ENCODE results near the gene HRC.
A peak's percentile ranks its signal among the peaks of the same experiment; 100 is the strongest.
"Not testable (repeated sequence)": the region's sequence is repeated elsewhere in the genome, so short reads cannot be mapped to it uniquely, and the experiment has no call there.

HRC gene

DNA sequence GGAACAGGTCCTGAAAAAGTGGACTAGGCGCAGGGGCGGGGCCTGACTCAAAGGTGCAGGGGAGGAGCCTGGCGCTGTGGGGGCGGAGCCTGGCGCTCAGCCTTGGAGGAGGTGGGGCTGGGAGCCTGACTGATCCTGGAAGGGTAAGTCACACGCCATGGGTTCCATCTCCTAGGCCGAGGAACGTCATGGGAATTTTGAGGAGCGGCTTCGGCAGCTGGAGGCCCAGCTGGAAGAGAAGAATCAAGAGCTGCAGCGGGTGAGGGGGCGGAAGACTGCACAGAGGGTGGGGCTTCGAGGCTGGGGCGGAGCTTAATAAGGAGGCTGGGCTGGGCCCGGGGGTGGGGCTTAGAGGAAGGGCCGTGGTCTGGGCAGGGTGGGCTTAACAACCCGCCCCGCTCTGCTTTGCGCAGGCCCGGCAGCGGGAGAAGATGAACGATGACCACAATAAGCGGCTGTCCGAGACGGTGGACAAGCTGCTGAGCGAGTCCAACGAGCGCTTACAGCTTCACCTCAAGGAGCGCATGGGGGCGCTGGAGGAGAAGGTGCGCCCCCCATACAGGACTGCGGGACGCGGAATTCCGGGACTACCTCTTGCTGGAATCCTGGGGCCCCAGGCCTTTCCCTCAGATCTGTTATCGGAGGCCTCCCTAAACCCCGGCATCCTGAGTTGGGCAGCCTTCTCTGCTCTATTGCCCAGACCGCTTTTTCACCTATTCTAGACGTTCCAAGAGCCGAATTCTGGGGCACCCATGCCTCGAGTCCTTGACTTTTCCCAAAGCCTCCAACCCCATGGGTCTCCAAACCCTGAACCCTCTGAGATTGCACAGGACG lies 21.4 kb downstream of the HRC start:
- DNase-seq (ENCODE audit: low read depth), result no peak

DNA sequence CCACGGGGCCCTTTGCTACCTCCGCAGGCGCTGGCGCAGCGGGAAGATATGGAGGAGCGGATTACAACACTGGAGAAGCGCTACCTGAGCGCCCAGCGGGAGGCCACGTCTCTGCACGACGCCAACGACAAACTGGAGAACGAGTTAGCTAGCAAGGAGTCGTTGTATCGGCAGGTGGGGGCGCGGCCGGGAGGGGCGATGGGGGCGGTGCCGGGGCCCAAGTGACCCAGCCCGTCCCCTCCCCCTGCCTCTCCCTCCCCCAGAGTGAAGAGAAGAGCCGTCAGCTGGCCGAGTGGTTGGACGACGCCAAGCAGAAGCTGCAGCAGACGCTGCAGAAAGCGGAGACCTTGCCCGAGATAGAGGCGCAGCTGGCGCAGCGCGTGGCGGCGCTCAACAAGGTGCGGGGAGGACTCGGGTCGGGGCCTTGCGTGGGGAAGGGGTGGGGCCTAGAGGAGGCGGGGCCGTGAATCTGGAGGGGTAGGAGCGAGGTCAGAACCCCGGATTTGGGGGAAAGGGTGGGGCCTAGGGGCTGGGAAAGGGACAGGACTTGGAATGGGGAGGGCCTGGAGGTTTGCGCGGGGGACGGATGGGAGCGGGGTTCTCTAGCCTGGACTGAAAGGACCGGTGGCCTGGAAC lies 22.1 kb downstream of the HRC start:
- no peak for DNase-seq (ENCODE audit: low read depth)

- no peak for DNase-seq (ENCODE audit: low read depth)
These were observed 24.9 kb downstream of the HRC start for GRCh38 chr19:49130325-49130724.

DNA sequence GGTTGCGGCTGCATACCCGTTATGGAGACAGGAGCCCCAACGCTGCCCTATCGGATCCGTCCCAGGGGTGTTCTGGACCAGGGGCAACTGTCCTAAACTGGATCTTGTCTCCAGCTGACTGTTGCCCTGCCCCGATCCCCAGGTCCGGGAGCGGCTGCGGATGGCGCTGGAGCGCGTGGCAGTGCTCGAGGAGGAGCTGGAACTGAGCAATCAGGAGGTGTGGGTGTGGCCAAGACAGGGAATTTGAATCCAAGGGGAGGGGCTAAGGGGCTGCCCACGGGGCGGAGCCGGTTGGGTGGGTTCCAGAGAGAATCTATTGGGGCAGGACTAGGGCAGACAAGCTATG lies 26.0 kb downstream of the HRC start:
- no peak for DNase-seq (ENCODE audit: low read depth)

GRCh38 chr19:49128545-49129237 lies 26.5 kb downstream of the HRC start:
- DNase-seq (ENCODE audit: low read depth), result no peak

DNA sequence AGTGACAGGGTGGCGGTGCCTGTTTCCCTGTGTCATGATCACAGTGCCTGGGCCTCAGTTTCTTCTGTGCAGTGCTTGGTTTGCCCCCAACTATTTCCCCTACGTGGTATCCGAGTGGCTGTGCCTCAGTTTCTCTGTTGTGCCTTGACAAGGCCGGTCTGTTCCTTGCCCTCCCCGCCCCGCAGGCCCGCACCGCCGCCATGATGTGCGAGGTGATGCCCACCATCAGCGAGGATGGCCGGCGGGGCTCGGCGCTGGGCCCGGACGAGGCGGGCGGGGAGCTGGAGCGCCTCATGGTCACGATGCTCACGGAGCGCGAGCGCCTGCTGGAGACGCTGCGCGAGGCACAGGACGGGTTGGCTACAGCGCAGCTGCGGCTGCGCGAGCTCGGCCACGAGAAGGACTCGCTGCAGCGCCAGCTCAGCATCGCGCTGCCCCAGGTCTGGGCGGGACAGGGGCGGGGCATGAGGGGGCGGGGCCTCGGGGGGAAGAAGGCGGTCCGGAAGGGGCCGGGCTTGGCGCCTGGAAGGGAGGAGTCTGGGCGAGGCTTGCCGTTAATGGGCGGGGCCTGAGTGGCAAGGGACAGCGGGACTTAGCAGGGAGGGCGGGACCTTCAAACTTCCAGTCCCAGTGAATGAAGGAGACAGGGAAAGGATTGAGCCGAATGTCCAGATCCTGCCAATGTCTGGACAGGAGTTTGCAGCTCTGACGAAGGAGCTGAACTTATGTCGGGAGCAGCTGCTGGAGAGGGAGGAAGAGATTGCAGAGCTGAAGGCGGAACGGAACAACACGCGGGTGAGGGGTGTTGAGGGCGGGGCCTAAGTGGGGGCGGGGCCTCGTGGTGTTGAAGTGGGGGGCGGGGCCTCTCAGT lies 27.3 kb downstream of the HRC start:
- peak; percentile 78 for DNase-seq (ENCODE audit: low read depth)

DNA sequence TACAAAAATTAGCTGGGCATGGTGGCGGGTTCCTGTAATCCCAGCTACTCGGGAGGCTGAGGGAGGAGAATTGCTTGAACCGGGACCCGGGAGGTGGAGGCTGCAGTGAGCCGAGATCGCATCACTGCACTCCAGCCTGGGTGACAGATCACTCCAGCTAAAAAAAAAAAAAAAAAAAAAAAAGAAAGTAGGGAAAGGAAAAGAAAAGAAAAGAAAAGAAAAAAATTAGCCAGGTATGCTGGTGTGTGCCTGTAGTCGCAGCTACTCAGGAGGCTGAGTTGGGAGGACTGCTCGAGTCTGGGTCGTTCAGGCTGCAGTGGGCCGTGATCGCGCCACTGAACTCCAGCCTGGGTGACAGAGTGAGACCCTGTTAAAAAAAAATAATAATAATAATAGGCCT lies 28.0 kb downstream of the HRC start:
- DNase-seq (ENCODE audit: low read depth), result not testable (repeated sequence)

DNA sequence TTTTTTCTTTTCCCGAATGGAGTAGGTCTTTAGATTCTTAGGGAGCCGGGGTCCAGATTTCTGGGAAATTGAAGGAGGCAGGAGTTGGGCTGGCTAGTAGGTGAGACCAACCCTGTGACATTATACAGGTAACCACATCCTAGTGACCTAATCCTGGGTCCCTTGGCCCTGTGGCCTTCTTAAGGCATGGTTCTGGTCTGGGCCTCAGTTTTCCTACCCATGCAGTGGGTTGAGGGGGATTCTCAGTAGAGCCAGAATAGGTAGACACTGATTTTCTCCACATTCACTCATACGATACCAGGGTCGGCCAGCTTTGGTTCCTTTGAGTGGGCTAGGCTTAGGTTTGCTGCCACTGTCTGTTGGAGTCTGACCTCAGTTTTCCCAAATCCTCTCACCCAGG lies 28.6 kb downstream of the HRC start:
- DNase-seq (ENCODE audit: low read depth), result no peak

GRCh38 chr19:49125025-49125731 lies 30.0 kb downstream of the HRC start:
- no peak for DNase-seq (ENCODE audit: low read depth)

GRCh38 chr19:49123285-49123684 lies 31.9 kb downstream of the HRC start:
- not testable (repeated sequence) for DNase-seq (ENCODE audit: low read depth)

GRCh38 chr19:49121841-49122240 lies 33.4 kb downstream of the HRC start:
- not testable (repeated sequence) for DNase-seq (ENCODE audit: low read depth)

DNA sequence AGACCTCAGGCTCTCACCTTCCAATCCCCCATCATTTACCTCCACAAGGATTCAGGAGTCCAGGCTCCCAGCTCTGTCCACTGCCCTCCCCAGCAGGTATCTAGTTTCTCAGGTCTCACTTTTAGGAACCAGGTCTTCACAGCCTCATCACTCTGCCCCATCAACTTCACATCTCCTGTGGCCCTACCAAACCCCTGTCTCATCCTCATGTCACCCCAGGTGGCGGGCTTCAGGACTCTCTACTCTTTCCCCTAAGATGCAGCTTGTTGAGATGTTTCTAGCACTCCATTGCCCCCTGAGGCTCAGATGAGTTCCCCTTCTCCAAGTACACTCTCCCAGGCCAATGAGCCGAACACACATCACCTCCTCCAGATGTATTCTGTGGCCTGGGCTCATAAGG lies 34.3 kb downstream of the HRC start:
- DNase-seq (ENCODE audit: low read depth), result no peak

DNA sequence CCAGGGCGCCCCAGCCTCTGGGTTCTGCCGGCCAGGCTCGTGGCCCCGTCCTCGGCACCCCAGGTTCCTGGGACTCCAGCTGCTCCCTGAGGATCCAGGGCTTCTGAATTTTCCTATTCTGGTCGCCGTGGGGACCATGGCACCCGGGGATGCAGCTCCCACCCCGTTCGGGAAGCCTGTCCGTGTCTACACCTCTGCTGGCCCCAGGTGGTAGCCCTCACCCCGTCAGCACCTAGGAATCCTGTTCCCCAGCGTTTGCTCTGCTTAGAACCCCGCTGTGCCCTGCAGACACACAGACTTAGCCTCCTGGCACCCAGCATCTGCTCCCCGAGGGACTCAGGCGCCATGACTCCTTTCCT lies 34.9 kb downstream of the HRC start:
- DNase-seq (ENCODE audit: low read depth), result no peak

DNA sequence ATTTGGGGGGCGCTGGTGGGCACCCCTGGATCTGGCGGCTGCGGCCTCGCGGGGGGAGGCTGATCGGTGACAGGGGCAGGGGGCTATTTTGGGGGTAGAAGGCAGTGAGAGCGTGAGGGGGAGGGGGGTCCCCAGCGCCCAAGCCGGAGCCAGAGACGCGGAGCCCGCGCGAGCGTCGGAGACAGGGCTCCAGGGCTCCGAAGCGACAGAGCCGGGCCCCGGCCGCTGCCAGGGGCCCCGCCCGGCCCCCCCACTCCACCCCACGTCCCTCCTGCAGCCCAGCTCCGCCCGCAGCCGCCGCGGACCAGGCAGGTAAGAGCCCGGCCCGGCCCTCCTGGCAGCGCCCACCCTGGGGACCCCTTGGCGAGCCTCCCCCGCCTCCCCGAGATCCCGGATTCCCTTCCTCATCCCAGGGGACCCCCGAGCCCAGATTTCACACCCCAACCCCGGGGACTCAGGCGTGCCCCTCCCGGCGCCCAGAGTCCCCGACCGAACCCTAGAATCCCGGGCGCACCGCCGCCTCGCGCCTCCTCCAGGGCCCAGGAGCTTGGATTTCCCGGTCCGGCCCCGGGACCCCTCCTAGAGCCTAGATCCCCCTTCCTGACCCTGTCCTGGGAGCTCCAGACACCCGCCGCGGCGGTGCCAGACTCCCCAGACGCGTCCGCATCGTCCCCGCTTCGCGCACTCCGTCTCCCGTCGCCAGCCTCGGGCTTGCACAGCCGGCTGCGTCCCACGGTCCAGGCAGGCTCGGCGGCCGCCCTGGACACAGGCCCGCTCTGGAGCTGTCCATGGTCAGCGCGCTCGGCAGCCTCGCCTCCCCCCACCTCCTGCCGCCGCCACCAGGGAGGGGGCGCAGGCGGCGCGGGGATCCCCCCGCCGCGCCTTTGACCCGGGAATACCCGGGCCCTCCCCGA lies 35.5 kb downstream of the HRC start, which contains the start of gene PPFIA3:
PPFIA3 (plus strand) TSS at position 134 of the 914 bp plus-strand sequence. CDS start 8,330 bp downstream, outside the sequence.
- DNase-seq (ENCODE audit: low read depth), result no peak

DNA sequence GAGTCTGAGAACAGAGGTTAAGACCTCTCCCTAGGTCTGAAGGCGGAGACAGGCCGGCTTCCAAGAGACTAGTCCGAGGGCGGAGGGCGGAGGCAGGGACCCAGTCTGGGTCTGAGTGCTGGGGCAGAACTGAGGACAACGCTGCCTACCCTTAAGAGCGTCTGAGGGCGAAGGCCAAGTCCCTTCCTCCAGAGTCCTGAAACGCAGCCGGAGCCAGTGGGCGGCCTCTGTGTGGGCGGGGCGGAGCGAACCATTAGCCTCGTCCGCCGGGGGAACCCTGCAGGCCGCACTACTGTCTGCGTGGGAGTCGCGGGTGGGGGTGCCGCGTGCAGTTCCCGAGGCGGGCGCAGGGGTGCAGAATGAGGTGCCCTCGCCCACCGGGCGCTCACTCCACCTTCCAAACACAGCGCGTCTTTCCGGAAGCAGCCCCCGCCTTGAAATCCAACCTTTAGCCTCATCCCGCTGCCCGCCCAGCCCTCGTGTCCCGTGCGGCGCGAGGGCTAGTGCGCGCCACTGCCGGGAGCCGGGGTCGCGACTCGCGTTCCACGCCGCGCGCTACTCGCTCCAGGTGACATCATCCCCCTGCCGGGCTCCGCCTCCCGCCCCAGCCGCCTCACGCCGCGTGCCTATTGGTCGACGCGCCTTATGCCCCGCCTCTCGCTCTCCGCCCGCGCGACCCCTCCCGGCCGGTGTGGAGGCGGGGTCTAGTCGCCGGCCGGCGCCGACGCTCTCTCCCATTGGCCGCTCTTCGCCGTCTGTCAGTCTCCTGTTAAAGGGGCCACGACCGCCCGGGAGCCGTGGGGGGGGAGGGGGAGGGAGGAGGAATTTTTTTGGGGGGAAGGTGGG lies 36.4 kb downstream of the HRC start, which contains the start of gene C19orf73:
C19orf73 (minus strand) TSS at position 579 of the 846 bp plus-strand sequence; CDS start at position 458, 121 bp downstream.
- DNase-seq (ENCODE audit: low read depth), result no peak

DNA sequence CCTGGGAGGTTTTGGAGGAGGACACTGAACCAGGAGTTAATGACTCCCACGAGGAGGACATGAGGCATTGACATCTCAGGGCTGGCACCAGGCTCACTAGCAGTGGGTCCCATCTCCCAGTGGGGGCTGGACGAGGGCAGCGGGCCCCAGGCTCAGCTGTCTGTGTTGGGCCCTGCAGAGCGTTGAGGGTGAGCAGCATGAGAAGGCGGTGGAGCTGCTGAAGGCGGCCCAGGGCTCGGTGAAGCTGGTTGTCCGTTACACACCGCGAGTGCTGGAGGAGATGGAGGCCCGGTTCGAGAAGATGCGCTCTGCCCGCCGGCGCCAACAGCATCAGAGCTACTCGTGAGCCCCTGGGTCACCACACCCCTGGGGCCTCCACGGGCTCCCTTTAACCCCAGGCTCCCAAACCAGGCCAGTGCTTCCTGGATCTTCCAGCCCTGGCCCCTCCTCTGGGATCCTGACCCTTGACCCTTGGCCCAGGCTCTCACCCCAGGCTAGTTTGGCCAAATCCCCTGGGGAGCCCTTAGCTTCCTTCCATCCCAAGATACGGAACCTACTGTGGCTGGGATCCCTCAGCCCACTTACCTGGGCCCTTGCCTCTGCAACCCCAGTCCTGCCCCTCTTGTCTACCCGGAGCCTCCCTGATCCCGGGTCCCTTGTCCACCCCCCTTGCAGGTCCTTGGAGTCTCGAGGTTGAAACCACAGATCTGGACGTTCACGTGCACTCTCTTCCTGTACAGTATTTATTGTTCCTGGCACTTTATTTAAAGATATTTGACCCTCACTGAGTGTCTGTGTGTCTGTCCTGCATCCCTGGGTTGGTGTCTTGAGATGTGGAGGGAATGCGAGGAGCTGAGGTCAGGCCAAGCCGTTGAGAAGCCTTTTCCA lies 37.3 kb downstream of the HRC start:
- DNase-seq (ENCODE audit: low read depth), result no peak

- DNase-seq (ENCODE audit: low read depth), result no peak
These were observed 38.7 kb downstream of the HRC start for GRCh38 chr19:49116544-49116943.

Data from non-pigmented ciliary epithelial cell (primary cell).